Muscle layer of duodenum (tissue), 2 donors: ENCODE results near the gene RYR1.

Source experiments
- H3K27ac ChIP-seq: one replicate; pipeline ENCODE4 v1.7.0; 2013; ENCODE audit warnings: mild to moderate bottlenecking, low read length
- H3K27me3 ChIP-seq: one replicate; pipeline ENCODE4 v1.7.0; 2013; ENCODE audit warnings: low read depth, mild to moderate bottlenecking, control low read depth, low read length
- H3K36me3 ChIP-seq, 2 donors: one replicate each; pipeline ENCODE4 v1.7.0; 2013; ENCODE audit warnings: low read length in 2 of 2, control low read depth in 1 of 2, mild to moderate bottlenecking in 1 of 2; ENCODE audit not compliant: insufficient read depth in 2 of 2, control insufficient read depth in 1 of 2
- H3K4me1 ChIP-seq, 2 donors: one replicate each; pipeline ENCODE4 v1.7.0; 2013; ENCODE audit warnings: low read length in 2 of 2, mild to moderate bottlenecking in 2 of 2, control low read depth in 1 of 2, moderate library complexity in 1 of 2; ENCODE audit not compliant: insufficient read depth in 2 of 2, control insufficient read depth in 1 of 2
- H3K4me3 ChIP-seq, 2 donors: one replicate each; pipeline ENCODE4 v1.7.0; 2013; ENCODE audit warnings: low read length in 2 of 2, low read depth in 1 of 2, mild to moderate bottlenecking in 1 of 2
- H3K9me3 ChIP-seq, 2 donors: one replicate each; pipeline ENCODE4 v1.7.0; 2013; ENCODE audit warnings: low read length in 2 of 2, control low read depth in 1 of 2, mild to moderate bottlenecking in 1 of 2; ENCODE audit not compliant: control insufficient read depth in 1 of 2
- donor health status: healthy.

RYR1 gene

DNA sequence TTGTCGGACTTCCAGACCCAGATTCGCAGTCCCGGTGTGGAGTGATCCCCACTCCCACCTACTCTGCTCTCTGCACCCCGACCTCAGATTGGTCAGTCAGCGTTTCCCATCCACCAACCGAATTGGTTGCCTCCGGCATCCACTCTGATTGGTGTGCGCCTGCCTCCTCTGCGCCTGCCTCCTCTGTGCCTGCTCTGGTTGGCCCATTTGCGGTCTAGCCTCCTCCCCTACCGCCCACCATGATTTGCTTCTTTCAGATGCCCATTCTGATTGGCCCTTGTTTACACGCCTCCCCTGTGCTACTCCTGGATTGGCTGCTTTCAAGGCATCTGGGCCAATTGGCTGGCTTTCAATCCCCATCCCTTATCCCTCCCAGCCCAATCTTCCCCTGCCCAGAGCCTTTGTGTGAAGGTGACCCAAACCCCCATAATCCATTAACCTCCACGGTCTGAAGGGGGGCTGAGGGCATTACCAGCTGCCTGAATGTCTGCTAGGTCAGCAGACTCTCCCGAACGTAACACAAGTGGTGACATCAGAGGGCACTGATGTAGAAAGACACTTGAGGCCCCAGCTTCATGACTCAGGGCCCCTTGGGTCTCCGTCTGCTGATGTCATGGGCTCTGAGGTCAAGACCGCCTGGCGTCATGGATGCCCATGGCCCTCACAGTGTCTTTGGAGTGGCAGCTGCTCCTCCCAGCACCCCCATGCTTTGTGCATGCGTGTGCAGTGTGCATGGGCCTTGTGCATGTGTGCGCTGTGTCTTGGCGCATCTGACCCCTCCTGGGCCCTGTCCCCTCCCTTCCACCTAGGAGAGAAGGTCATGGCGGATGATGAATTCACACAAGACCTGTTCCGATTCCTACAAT lies 103.8 kb downstream of the RYR1 start:
- Histone ChIP-seq H3K36me3 (peaks cover 0 to 10% of the 10 kb centered on the region in 2 donors), H3K4me3 (no peak overlapping the region), H3K27ac (no peak overlapping the region), H3K9me3 (peaks cover 12 to 13% of the 10 kb centered on the region in 2 donors), H3K4me1 (no peaks in the 10 kb centered on the region), H3K27me3 (no peaks in the 10 kb centered on the region)

DNA sequence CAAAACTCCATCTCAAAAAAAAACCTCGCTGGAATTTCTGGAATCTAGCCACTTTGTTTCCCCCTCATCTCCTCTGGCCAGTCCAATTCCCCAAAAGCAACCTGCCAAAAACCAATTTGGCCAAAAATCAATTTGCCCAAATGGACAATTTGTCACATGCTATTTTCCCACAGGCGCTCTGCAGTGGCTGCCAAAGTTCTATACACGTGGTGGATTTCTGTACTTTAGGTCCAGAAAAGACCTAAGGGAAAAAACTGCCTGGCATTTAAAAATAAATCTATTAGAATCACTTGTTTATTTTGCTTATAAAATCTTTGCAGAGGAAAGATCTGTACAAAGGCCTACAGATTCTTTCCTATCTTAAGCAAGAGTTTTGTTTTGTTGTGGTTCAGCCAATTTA lies 104.9 kb downstream of the RYR1 start:
- peaks cover 0 to 10% of the 10 kb centered on the region in 2 donors for H3K36me3 ChIP-seq
- no peak overlapping the region for H3K4me3 ChIP-seq
- H3K27ac ChIP-seq: no peak overlapping the region
- H3K4me1 ChIP-seq: no peaks in the 10 kb centered on the region
- no peaks in the 10 kb centered on the region for H3K27me3 ChIP-seq
- H3K9me3 ChIP-seq: peaks cover 12 to 13% of the 10 kb centered on the region in 2 donors

DNA sequence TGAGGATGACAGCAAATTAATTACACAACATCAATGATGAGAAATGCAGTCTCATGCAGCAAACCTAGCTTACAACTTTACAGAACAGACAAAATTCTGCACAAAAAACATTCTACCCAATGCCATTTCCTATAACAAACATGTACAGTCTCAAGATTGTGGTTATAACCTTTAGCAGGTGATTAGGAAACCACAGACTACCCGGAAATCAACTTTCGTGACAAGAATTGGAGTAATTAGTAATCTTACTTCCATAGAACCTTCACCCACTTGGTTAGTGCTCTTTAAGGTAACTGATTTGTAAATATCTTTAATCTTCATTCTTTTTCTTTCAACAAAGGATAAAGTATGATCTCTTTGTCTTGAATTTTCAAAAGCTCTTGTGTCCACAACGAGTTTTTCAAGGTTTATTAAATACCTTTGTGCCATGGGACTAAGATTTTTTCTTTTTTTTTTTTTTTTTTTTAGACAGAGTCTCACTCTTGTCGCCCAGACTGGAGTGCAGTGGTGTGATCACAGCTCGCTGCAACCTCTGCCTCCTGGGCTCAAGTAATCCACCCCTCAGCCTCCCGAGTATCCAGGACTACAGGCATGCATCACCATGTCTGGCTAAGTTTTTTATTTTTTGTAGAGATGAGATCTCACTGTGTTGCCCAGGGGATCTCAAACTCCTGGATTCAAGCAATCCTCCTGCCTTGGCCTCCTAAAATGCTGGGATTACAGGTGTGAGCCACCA lies 105.5 kb downstream of the RYR1 start:
- Histone ChIP-seq H3K27me3 (no peaks in the 10 kb centered on the region), H3K36me3 (peaks cover 0 to 10% of the 10 kb centered on the region in 2 donors), H3K4me3 (no peak overlapping the region), H3K9me3 (peaks cover 12 to 13% of the 10 kb centered on the region in 2 donors), H3K4me1 (no peaks in the 10 kb centered on the region), H3K27ac (no peak overlapping the region)

DNA sequence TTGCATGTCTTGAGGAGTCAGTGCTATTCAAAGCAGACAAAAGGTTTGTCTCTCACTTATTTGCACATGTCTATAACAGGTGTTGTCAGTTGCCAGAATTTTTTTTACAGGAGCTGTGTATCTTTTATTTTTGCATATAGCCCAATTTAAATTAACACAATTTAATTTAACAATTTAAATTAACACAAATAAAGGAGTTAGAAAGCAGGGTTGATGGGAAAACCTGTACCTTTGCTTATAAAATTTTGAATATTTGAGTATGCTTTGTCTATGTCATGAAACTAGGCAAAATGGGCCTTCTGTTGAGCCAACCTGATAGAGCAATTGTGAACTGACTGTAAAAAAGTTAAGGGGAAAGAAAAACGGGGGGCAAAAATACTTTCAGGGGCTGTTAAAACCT lies 106.3 kb downstream of the RYR1 start:
- H3K9me3 ChIP-seq: peaks cover 10% of the 10 kb centered on the region in 2 donors
- H3K4me1 ChIP-seq: no peaks in the 10 kb centered on the region
- no peaks in the 10 kb centered on the region for H3K27me3 ChIP-seq
- no peak overlapping the region for H3K27ac ChIP-seq
- H3K36me3 ChIP-seq: peaks cover 0 to 6% of the 10 kb centered on the region in 2 donors
- H3K4me3 ChIP-seq: no peak overlapping the region

DNA sequence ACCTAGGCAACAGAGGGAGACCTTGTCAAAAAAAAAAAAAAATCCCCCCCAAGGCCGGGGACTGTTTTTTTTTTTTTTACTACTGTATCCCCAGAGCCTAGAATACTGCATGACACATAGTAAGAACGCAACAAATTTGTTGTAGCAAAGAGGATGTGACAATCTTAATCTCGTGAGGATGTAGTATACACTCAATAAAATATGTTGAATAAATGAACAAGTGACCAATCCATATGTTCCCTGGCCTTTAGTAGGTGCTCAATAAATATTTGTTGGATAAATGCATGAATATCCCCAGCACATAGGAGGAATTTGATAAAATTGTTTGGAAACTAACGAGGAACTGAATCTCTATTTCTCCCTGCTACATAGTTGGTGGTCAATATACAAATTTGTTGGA lies 108.5 kb downstream of the RYR1 start:
- no peaks in the 10 kb centered on the region for H3K27me3 ChIP-seq
- no peak overlapping the region for H3K4me3 ChIP-seq
- H3K36me3 ChIP-seq: no peaks in the 10 kb centered on the region
- H3K27ac ChIP-seq: no peak overlapping the region
- no peaks in the 10 kb centered on the region for H3K4me1 ChIP-seq
- no peaks in the 10 kb centered on the region for H3K9me3 ChIP-seq

DNA sequence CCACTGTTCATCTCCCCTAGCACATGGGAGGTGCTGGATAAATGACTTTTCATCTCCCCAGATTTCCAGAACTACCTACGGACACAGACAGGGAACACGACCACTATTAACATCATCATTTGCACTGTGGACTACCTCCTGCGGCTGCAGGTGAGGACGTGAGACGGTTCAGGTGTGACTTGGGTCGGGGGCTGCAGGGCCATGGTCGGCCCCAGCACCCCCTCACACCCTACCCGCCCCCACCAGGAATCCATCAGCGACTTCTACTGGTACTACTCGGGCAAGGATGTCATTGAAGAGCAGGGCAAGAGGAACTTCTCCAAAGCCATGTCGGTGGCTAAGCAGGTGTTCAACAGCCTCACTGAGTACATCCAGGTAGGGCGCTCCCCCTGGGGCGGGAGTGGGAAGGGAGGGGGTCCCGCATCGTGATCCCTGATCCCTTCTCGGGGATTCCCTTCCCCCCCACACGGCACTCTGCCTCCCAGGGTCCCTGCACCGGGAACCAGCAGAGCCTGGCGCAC lies 109.9 kb downstream of the RYR1 start:
- H3K4me3 ChIP-seq: no peak overlapping the region
- H3K4me1 ChIP-seq: no peaks in the 10 kb centered on the region
- no peaks in the 10 kb centered on the region for H3K9me3 ChIP-seq
- H3K36me3 ChIP-seq: no peaks in the 10 kb centered on the region
- no peaks in the 10 kb centered on the region for H3K27me3 ChIP-seq
- H3K27ac ChIP-seq: no peak overlapping the region

DNA sequence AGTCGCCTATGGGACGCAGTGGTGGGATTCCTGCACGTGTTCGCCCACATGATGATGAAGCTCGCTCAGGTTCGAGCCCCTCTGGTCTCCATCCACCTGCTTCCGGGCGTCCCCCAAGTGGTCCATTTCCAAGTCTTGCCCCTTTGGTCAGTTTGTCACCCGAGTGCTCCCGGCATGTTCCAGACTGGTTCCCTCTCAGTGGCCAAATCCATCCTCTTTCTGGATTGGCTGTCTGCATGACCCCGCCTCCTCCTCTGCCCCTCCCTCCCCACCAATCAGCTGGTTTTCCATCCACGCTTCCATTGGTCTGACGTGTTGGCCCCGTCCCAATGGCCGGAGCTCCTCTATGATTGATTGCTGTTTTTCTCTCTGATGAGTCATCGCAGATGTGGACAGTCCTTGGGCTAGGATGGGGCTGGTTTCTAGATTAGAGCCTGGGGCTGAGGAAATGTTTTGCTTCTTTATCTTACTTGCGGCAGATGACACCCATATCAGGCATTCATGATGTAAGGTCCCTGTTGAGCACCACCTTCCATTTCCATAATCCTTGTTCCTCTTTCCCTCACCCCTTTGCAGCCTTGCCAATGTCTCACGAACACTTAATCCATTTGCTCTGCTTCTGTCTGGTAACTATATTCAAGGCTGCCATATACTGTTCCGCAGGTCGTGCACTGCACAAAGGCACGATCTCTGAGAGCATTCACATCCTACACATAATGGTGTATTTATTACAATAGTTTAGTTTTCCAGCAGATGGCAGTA lies 110.5 kb downstream of the RYR1 start:
- no peaks in the 10 kb centered on the region for H3K9me3 ChIP-seq
- no peak overlapping the region for H3K27ac ChIP-seq
- peak overlapping the region; percentile 4 to 18 for H3K4me3 ChIP-seq
- no peaks in the 10 kb centered on the region for H3K36me3 ChIP-seq
- no peaks in the 10 kb centered on the region for H3K27me3 ChIP-seq
- no peaks in the 10 kb centered on the region for H3K4me1 ChIP-seq

DNA sequence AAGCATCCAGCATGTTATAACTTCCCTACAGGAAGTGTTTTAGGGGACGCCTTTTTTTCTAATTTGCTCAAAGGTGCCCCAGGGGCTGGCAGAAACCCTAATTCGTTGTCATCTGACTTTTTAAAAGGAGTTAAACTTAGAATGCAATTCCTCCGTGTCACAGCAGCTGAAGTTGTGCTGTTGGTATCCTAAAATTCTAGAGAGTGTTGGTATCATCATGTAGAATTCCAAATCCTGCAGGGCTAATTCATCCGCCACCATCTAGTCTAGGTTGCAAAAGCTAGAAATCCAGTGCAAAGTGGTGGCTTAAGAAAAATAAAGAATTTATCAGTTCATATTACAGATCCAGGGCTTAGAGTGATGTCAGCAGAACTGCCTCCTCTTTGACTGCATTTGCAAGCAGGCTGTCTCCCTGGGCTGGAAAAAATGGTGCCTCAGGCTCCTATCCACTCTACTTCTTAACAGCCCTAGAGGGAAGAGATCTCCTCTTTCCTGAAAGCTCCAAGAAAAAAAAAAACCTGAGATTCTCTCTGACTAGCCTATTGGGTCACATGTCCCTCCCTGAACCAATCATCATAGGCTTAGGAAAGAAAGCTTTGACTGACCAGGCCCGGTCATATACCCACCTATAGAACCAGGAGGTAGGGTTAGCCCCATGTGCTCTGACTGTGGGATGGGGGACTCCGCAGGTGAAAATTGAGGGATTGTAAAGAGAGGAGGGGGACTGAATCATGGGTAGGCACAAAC lies 111.3 kb downstream of the RYR1 start:
- Histone ChIP-seq H3K36me3 (no peaks in the 10 kb centered on the region), H3K4me1 (no peaks in the 10 kb centered on the region), H3K9me3 (no peaks in the 10 kb centered on the region), H3K27me3 (no peaks in the 10 kb centered on the region), H3K4me3 (peak overlapping the region; percentile 4 to 18), H3K27ac (no peak overlapping the region)

DNA sequence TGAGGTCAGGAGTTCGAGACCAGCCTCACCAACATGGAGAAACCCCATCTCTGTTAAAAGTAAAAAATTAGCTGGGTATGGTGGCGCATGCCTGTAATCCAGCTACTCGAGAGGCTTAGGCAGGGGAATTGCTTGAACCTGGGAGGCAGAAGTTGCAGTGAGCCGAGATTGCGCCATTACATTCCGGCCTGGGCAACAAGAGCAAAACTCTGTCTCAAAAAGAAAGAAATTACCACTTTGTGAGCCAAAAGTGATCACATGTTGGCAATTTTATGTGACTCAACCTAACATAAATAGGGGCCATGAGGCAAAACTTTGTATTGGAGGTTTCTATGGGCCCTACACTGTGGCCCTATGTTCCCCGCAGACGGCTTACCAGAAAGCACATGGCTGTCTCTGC lies 112.1 kb downstream of the RYR1 start:
- Histone ChIP-seq H3K9me3 (no peaks in the 10 kb centered on the region), H3K4me1 (no peaks in the 10 kb centered on the region), H3K27me3 (no peaks in the 10 kb centered on the region), H3K36me3 (no peaks in the 10 kb centered on the region), H3K27ac (no peak overlapping the region), H3K4me3 (no peak overlapping the region)

DNA sequence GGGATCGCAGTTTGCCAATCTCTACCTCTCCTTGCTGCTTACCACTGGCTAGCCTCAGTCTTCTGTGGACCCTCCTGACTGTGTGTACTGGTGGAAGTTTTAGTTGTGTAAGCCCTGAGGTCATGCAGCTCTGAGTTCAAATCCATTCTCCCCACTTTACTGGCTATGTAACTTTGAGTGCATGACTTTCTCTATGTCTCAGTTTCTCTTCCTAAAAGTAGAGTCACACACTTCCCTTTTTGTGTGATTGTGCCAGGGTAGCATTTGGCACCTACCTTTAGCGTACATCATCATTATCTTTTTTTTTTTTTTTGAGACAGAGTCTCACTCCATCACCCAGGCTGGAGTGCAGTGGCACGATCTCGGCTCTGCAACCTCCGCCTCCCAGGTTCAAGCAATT lies 113.9 kb downstream of the RYR1 start:
- no peaks in the 10 kb centered on the region for H3K4me1 ChIP-seq
- no peaks in the 10 kb centered on the region for H3K9me3 ChIP-seq
- no peak overlapping the region for H3K4me3 ChIP-seq
- H3K27me3 ChIP-seq: no peaks in the 10 kb centered on the region
- H3K36me3 ChIP-seq: no peaks in the 10 kb centered on the region
- no peak overlapping the region for H3K27ac ChIP-seq
